ENCODE measurements around the gene DTL.

Gene DTL

GRCh38 chr1:212035835-212036605, 472 bp downstream of the DTL start:
- no peak for DNase-seq (ENCODE audit: low read depth in 4 of 4, low spot score in 1 of 4)

GRCh38 chr1:212037900-212038299, 2.4 kb downstream of the DTL start:
- no peak for DNase-seq (ENCODE audit: low read depth in 4 of 4, low spot score in 1 of 4)

- DNase-seq (ENCODE audit: low read depth in 4 of 4, low spot score in 1 of 4) = no peak
Observed at GRCh38 chr1:212039622-212040021, 4.1 kb downstream of the DTL start.

- DNase-seq (ENCODE audit: low read depth in 4 of 4, low spot score in 1 of 4) = no peak
Observed at GRCh38 chr1:212040629-212041412, 5.3 kb downstream of the DTL start.

- no peak for DNase-seq (ENCODE audit: low read depth in 4 of 4, low spot score in 1 of 4)
Observed at GRCh38 chr1:212042436-212042835, 6.9 kb downstream of the DTL start.

- DNase-seq (ENCODE audit: low read depth in 4 of 4, low spot score in 1 of 4) = no peak
Observed at GRCh38 chr1:212044851-212045250, 9.3 kb downstream of the DTL start.

- DNase-seq (ENCODE audit: low read depth in 4 of 4, low spot score in 1 of 4) = no peak
Observed at GRCh38 chr1:212045981-212046380, 10.4 kb downstream of the DTL start.

GRCh38 chr1:212053993-212054392, 18.4 kb downstream of the DTL start:
- no peak for DNase-seq (ENCODE audit: low read depth in 4 of 4, low spot score in 1 of 4)

GRCh38 chr1:212055333-212055732, 19.8 kb downstream of the DTL start:
- DNase-seq (ENCODE audit: low read depth in 4 of 4, low spot score in 1 of 4) = no peak

GRCh38 chr1:212060632-212061472, 25.3 kb downstream of the DTL start:
- DNase-seq (ENCODE audit: low read depth in 4 of 4, low spot score in 1 of 4) = no peak

- no peak for DNase-seq (ENCODE audit: low read depth in 4 of 4, low spot score in 1 of 4)
Observed at GRCh38 chr1:212062832-212063438, 27.4 kb downstream of the DTL start.

GRCh38 chr1:212067787-212068186, 32.2 kb downstream of the DTL start:
- no peak for DNase-seq (ENCODE audit: low read depth in 4 of 4, low spot score in 1 of 4)

- DNase-seq (ENCODE audit: low read depth in 4 of 4, low spot score in 1 of 4) = no peak
Observed at GRCh38 chr1:212070720-212071302, 35.3 kb downstream of the DTL start.

- no peak for DNase-seq (ENCODE audit: low read depth in 4 of 4, low spot score in 1 of 4)
Observed at GRCh38 chr1:212072047-212072446, 36.5 kb downstream of the DTL start.

GRCh38 chr1:212073490-212073889, 37.9 kb downstream of the DTL start:
- DNase-seq (ENCODE audit: low read depth in 4 of 4, low spot score in 1 of 4) = no peak

GRCh38 chr1:212074313-212074712, 38.8 kb downstream of the DTL start:
- DNase-seq (ENCODE audit: low read depth in 4 of 4, low spot score in 1 of 4) = no peak

- DNase-seq (ENCODE audit: low read depth in 4 of 4, low spot score in 1 of 4) = no peak
Observed at GRCh38 chr1:212074856-212075255, 39.3 kb downstream of the DTL start.

GRCh38 chr1:212077028-212077427, 41.5 kb downstream of the DTL start:
- DNase-seq (ENCODE audit: low read depth in 4 of 4, low spot score in 1 of 4) = no peak

- DNase-seq (ENCODE audit: low read depth in 4 of 4, low spot score in 1 of 4) = no peak
Observed at GRCh38 chr1:212078826-212079225, 43.3 kb downstream of the DTL start.

- DNase-seq (ENCODE audit: low read depth in 4 of 4, low spot score in 1 of 4) = no peak
Observed at GRCh38 chr1:212082765-212083406, 47.3 kb downstream of the DTL start.
